PFSK-1 (cell line): ENCODE measurements around the gene MED15.

Experiments
- FOXP2 ChIP-seq: optimal IDR thresholded peaks from 2 replicates; pipeline ENCODE3; 2011; ENCODE audit warnings: borderline replicate concordance, control low read depth, inconsistent platforms; ENCODE audit not compliant: insufficient read depth; ENCODE audit errors: extremely low read length, extremely low read depth
- POLR2AphosphoS5 ChIP-seq: IDR thresholded peaks from 2 replicates; pipeline ENCODE4 v1.6.1; 2012; ENCODE audit warnings: low read depth, mild to moderate bottlenecking, control low read depth, low read length, moderate library complexity
- REST ChIP-seq, 2 experiments: IDR thresholded peaks; 2 replicates each; pipeline versions ENCODE4 v1.6.1 to v1.8.0; 2011 to 2012; ENCODE audit warnings: low read depth in 2 of 2, low read length in 2 of 2, control low read depth in 1 of 2, inconsistent platforms in 1 of 2, mild to moderate bottlenecking in 1 of 2, moderate library complexity in 1 of 2; ENCODE audit not compliant: insufficient read depth in 1 of 2
- SIN3A ChIP-seq: IDR thresholded peaks from 2 replicates; pipeline ENCODE4 v1.6.1; 2012; ENCODE audit warnings: mild to moderate bottlenecking, low read length, moderate library complexity, borderline replicate concordance; ENCODE audit not compliant: insufficient read depth
- TAF1 ChIP-seq: IDR thresholded peaks from 2 replicates; pipeline ENCODE4 v1.6.1; 2012; ENCODE audit warnings: low read length, control low read depth, borderline replicate concordance; ENCODE audit not compliant: insufficient read depth

Gene MED15

GRCh38 chr22:20569059-20570058 is 61.9 kb downstream of the MED15 start:
- TF ChIP-seq REST (IDR thresholded peaks at IDR 0.05; ENCODE audit: insufficient read depth in 1 of 2, low read depth in 2 of 2, low read length in 2 of 2), result no peak
- no peak for TF ChIP-seq FOXP2
- TF ChIP-seq TAF1, result no peak
- no peak for TF ChIP-seq SIN3A
- TF ChIP-seq POLR2AphosphoS5, result no peak

GRCh38 chr22:20571078-20571503 is 63.7 kb downstream of the MED15 start:
- TF ChIP-seq TAF1, result no peak
- TF ChIP-seq REST (IDR thresholded peaks at IDR 0.05; ENCODE audit: insufficient read depth in 1 of 2, low read depth in 2 of 2, low read length in 2 of 2), result no peak

GRCh38 chr22:20571531-20572007 is 64.2 kb downstream of the MED15 start:
- TF ChIP-seq POLR2AphosphoS5 (no peak), TAF1 (no peak), SIN3A (no peak), FOXP2 (no peak), REST (IDR thresholded peaks at IDR 0.05; ENCODE audit: insufficient read depth in 1 of 2, low read depth in 2 of 2, low read length in 2 of 2) (no peak)

- no peak for TF ChIP-seq REST (IDR thresholded peaks at IDR 0.05; ENCODE audit: insufficient read depth in 1 of 2, low read depth in 2 of 2, low read length in 2 of 2)
- no peak for TF ChIP-seq POLR2AphosphoS5
- TF ChIP-seq SIN3A, result no peak
Observed at GRCh38 chr22:20572132-20572802, 64.9 kb downstream of the MED15 start.
